Keratinocyte (primary cell): Measurements from ENCODE around the gene ACHE. TPM values are rescaled to one million over a fixed set of nuclear protein-coding genes. Genes with fewer than 3 reads are reported as not detected.
A peak's percentile ranks its signal among the peaks of the same experiment; 100 is the strongest.

ENCODE experiments used
- DNase-seq: peaks from one replicate; pipeline ENCODE4 v3.0.0-alpha.2; 2011; ENCODE audit warnings: low read depth, missing footprints, low spot score
- FAIRE-seq: peaks from 2 replicates; lab custom pipeline; 2011; peaks lifted over from hg19 to GRCh38; lab: Jason Lieb, UNC
- H2AFZ ChIP-seq: 2 replicates; pipeline ENCODE4 v1.6.0; 2012; ENCODE audit warnings: low read length, control low read depth, inconsistent platforms; ENCODE audit not compliant: control insufficient read depth
- H3K27ac ChIP-seq: 2 replicates; pipeline ENCODE4 v1.5.1; 2011; ENCODE audit warnings: low read length; ENCODE audit not compliant: control insufficient read depth, insufficient read depth
- H3K27me3 ChIP-seq: 3 replicates; pipeline ENCODE4 v1.6.0; 2011; ENCODE audit warnings: low read length; ENCODE audit not compliant: control insufficient read depth, insufficient read depth; ENCODE audit errors: extremely low read depth
- H3K36me3 ChIP-seq, 2 experiments: 2 replicates in 1 of 2; 3 replicates in 1 of 2; pipeline ENCODE4 v1.5.1; 2011; ENCODE audit warnings: low read length in 2 of 2, mild to moderate bottlenecking in 1 of 2; ENCODE audit not compliant: control insufficient read depth in 2 of 2, insufficient read depth in 2 of 2; ENCODE audit errors: extremely low read depth in 1 of 2
- H3K4me1 ChIP-seq: 3 replicates; pipeline ENCODE4 v1.5.1; 2011; ENCODE audit warnings: low read length; ENCODE audit not compliant: control insufficient read depth, insufficient read depth; ENCODE audit errors: extremely low read depth
- H3K4me2 ChIP-seq: 3 replicates; pipeline ENCODE4 v1.6.0; 2011; ENCODE audit warnings: low read depth, low read length; ENCODE audit not compliant: control insufficient read depth, insufficient read depth; ENCODE audit errors: extremely low read depth
- H3K4me3 ChIP-seq, 3 experiments: fragments of 200-600 bp in 1 of 3; sonication (generic) in 1 of 3; 2 replicates in 2 of 3; 3 replicates in 1 of 3; pipeline ENCODE4 v1.5.1; 2011 to 2016; ENCODE audit warnings: low read length in 3 of 3, mild to moderate bottlenecking in 3 of 3, control low read depth in 2 of 3, inconsistent platforms in 1 of 3, low read depth in 1 of 3, mixed read lengths in 1 of 3, mixed run types in 1 of 3, moderate library complexity in 1 of 3; ENCODE audit not compliant: control insufficient read depth in 2 of 3, insufficient read depth in 2 of 3; ENCODE audit errors: extremely low read depth in 1 of 3
- H3K79me2 ChIP-seq: 2 replicates; pipeline ENCODE4 v1.6.0; 2012; ENCODE audit warnings: low read length; ENCODE audit not compliant: control insufficient read depth, insufficient read depth
- H3K9ac ChIP-seq: 3 replicates; pipeline ENCODE4 v1.6.0; 2011; ENCODE audit warnings: low read length; ENCODE audit not compliant: control insufficient read depth, insufficient read depth; ENCODE audit errors: extremely low read depth
- H3K9me1 ChIP-seq: 3 replicates; pipeline ENCODE4 v1.6.0; 2011; ENCODE audit warnings: low read length; ENCODE audit not compliant: control insufficient read depth, insufficient read depth; ENCODE audit errors: extremely low read depth
- H3K9me3 ChIP-seq: 2 replicates; pipeline ENCODE4 v1.5.1; 2012; ENCODE audit warnings: low read depth, low read length; ENCODE audit not compliant: control insufficient read depth
- H4K20me1 ChIP-seq: 3 replicates; pipeline ENCODE4 v1.6.0; 2011; ENCODE audit warnings: low read length; ENCODE audit not compliant: control insufficient read depth, insufficient read depth; ENCODE audit errors: extremely low read depth
- CTCF ChIP-seq, 3 experiments: IDR thresholded peaks in 1 of 3; conservative IDR thresholded peaks in 1 of 3; optimal IDR thresholded peaks in 1 of 3; 2 replicates in 2 of 3; 3 replicates in 1 of 3; pipeline versions ENCODE3 to v1.5.1; 2011; ENCODE audit warnings: low read length in 3 of 3, mild to moderate bottlenecking in 3 of 3, moderate library complexity in 2 of 3, control low read depth in 1 of 3, inconsistent platforms in 1 of 3; ENCODE audit not compliant: insufficient read depth in 2 of 3; ENCODE audit errors: extremely low read depth in 1 of 3
- EZH2 ChIP-seq: IDR thresholded peaks from one replicate; pipeline ENCODE4 v1.6.1; 2012; ENCODE audit warnings: inconsistent platforms, mild to moderate bottlenecking, low read length, moderate library complexity
- dilution Hi-C: fragments of 300-500 bp; cut with MboI; formaldehyde crosslinking; loops from one replicate; pipeline ENCODE4 v1.7.0; 2020; ENCODE audit warnings: low sequenced_read_pairs; ENCODE audit not compliant: extremely low pct_ligation_motif_present
- polyA plus RNA-seq, 5 experiments: library from polyadenylated mRNA; depleted of rRNA in 3 of 5; stranded (reverse) in 3 of 5; stranded (forward) in 1 of 5; unstranded in 1 of 5; fragments of >200 nt; gene quantifications; 1 replicate in 1 of 5; 2 replicates in 3 of 5; 3 replicates in 1 of 5; pipeline versions ENCODE4 v1.2.1 to v1.2.3, GENCODE V29; 2011 to 2012; ENCODE audit warnings: missing spikeins in 2 of 5, low read depth in 1 of 5, low replicate concordance in 1 of 5

Gene ACHE
- polyA plus RNA-seq, 1 donor (not counting 4 experiments of a cell fraction or from before 2014, with no cell fraction given), result 0.07 TPM

- dilution Hi-C loops, result loop anchor here (10.0 kb wide), 1 partner anchor 65 kb away; the partner anchor contains the start of gene MUC3A
- H3K9me1 ChIP-seq, result no peaks in the 10 kb centered on the region
- no peak overlapping the region for H2AFZ ChIP-seq
- FAIRE-seq (no peak), DNase-seq (no peak)
- no peak overlapping the region for H3K4me3 ChIP-seq
- no peaks in the 10 kb centered on the region for H3K9me3 ChIP-seq
- peaks cover 73% of the 10 kb centered on the region for H3K79me2 ChIP-seq
- no peaks in the 10 kb centered on the region for H3K27me3 ChIP-seq
- TF ChIP-seq EZH2, result no peak
- TF ChIP-seq CTCF (optimal IDR thresholded peaks at IDR 0.05 in 1 of 3, IDR thresholded peaks at IDR 0.05 in 1 of 3, conservative IDR thresholded peaks at IDR 0.05 in 1 of 3; ENCODE audit: extremely low read depth in 1 of 3, insufficient read depth in 2 of 3, low read length in 3 of 3), result no peak
- H3K27ac ChIP-seq, result no peak overlapping the region
- peaks cover 19% of the 10 kb centered on the region for H3K4me1 ChIP-seq
- H4K20me1 ChIP-seq, result peaks cover 14% of the 10 kb centered on the region
- H3K4me2 ChIP-seq, result no peak overlapping the region
- peaks cover 34 to 51% of the 10 kb centered on the region in 2 experiments for H3K36me3 ChIP-seq
- no peak overlapping the region for H3K9ac ChIP-seq
Measured at GRCh38 chr7:100879685-100880261, 15.9 kb downstream of the ACHE start.

GRCh38 chr7:100878685-100879084 is 17.0 kb downstream of the ACHE start:
- Histone ChIP-seq H3K9me1 (no peaks in the 10 kb centered on the region), H3K79me2 (peaks cover 84% of the 10 kb centered on the region), H3K27ac (no peak overlapping the region), H4K20me1 (peaks cover 14% of the 10 kb centered on the region), H3K9me3 (no peaks in the 10 kb centered on the region), H3K27me3 (no peaks in the 10 kb centered on the region), H3K4me1 (peaks cover 29% of the 10 kb centered on the region), H3K36me3 (peaks cover 31 to 58% of the 10 kb centered on the region in 2 experiments), H3K4me3 (no peak overlapping the region), H3K9ac (no peak overlapping the region), H2AFZ (no peak overlapping the region), H3K4me2 (no peak overlapping the region)
- no peak for TF ChIP-seq EZH2
- FAIRE-seq (no peak), DNase-seq (no peak)
- dilution Hi-C loops, result no loop called here

GRCh38 chr7:100878013-100878412 is 17.7 kb downstream of the ACHE start:
- DNase-seq, result no peak
- no peak for TF ChIP-seq CTCF (optimal IDR thresholded peaks at IDR 0.05 in 1 of 3, IDR thresholded peaks at IDR 0.05 in 1 of 3, conservative IDR thresholded peaks at IDR 0.05 in 1 of 3; ENCODE audit: extremely low read depth in 1 of 3, insufficient read depth in 2 of 3, low read length in 3 of 3)
- TF ChIP-seq EZH2, result no peak
- H3K27me3 ChIP-seq, result no peaks in the 10 kb centered on the region
- no peak overlapping the region for H2AFZ ChIP-seq
- H3K79me2 ChIP-seq, result peaks cover 85% of the 10 kb centered on the region
- H3K9ac ChIP-seq, result peak overlapping the region; percentile 15
- H3K27ac ChIP-seq, result no peak overlapping the region
- no peak overlapping the region for H3K4me2 ChIP-seq
- H4K20me1 ChIP-seq, result peaks cover 14% of the 10 kb centered on the region
- H3K9me1 ChIP-seq, result no peaks in the 10 kb centered on the region
- FAIRE-seq, result no peak
- H3K36me3 ChIP-seq, result peaks cover 29 to 55% of the 10 kb centered on the region in 2 experiments
- no peaks in the 10 kb centered on the region for H3K9me3 ChIP-seq
- H3K4me1 ChIP-seq, result peaks cover 29% of the 10 kb centered on the region
- H3K4me3 ChIP-seq, result no peak overlapping the region
- dilution Hi-C loops, result no loop called here
